ENCODE results near the gene MT1F. TPM values are rescaled to one million over a fixed set of nuclear protein-coding genes. Genes with fewer than 3 reads are reported as not detected.

MT1F gene
- total and polyA plus RNA-seq, 2 donors: 0.95 to 10.3 TPM

DNA sequence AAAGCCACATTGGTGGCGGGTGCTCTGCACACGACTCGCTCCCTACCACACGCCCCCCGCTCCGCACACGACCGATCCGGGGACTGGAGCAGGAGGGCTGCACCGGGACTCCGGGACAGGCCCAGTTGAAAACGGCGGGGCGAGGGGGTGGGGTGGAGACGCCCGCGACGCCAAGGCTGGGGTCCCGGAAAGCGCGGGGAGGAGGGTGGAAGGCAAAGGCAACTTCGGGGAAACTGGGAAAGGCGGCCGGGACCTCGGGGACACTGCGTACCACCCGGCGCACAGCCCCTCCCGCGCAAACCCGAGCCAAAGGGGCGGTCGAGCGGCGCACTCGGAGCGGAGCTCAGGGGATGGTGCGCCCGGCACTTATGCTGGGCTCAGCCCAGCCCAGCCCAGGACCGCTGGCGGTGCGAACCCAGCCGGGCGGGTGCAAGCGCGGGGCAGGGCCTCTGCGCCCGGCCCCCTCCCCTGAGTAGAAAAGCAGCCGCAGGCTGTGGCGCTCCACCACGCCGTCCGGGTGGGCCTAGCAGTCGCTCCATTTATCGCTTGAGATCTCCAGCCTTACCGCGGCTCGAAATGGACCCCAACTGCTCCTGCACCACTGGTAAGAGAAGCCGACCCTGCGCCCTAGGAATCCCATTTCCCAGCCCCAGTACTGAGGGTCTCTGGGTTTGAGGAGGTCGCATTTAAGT lies 25.5 kb upstream of the MT1F start, which contains the start of gene MT1M:
Gene MT1M, plus strand, starts transcription at position 504 of the 692 bp plus-strand sequence. Its CDS starts 73 bp downstream, at position 577.
- peak within 1 kb of the TSS; percentile 79 for H3K27ac ChIP-seq (ENCODE audit: low read depth)
- peak within 1 kb of the TSS; percentile 44 for H3K4me3 ChIP-seq (ENCODE audit: low read depth, low read length)
- no peak for DNase-seq (ENCODE audit: extremely low spot score)
- no peaks in the 10 kb centered on the region for H3K4me1 ChIP-seq (ENCODE audit: insufficient read depth)
- 3% methylated on average over 61 of the region's 61 CpGs for WGBS
- H3K36me3 ChIP-seq (ENCODE audit: insufficient read depth): no peaks in the 10 kb centered on the region

DNA sequence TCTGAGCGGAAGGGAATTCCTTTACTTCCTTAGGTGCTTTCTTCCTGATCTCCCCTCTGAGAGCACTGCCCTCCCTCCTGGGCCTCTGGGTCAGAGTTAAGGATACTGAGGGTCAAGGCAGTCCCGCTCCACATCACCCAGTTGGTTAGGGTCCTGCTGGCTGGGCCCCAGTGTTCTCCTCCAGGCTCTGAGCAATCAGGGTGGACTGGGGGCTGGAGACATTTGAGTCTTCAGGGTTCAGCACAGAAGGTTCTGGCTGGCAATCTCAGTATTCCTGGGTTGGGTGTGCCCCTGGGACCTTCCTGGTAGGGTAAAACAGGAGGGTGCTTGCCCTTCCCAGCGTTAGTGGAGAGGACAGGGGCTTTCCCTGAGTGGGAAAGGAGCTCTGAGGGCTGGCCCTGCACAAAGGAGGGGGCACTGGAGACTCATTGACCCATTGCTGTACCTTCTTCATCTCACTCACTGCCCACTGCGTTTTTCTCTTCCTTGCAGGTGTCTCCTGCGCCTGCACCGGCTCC lies 24.9 kb upstream of the MT1F start:
- Histone ChIP-seq H3K4me3 (ENCODE audit: low read depth, low read length) (peak overlapping the region; percentile 44), H3K36me3 (ENCODE audit: insufficient read depth) (no peaks in the 10 kb centered on the region), H3K4me1 (ENCODE audit: insufficient read depth) (no peaks in the 10 kb centered on the region), H3K27ac (ENCODE audit: low read depth) (peak overlapping the region; percentile 48)
- 54% methylated on average over 6 of the region's 6 CpGs for WGBS
- DNase-seq (ENCODE audit: extremely low spot score): no peak

DNA sequence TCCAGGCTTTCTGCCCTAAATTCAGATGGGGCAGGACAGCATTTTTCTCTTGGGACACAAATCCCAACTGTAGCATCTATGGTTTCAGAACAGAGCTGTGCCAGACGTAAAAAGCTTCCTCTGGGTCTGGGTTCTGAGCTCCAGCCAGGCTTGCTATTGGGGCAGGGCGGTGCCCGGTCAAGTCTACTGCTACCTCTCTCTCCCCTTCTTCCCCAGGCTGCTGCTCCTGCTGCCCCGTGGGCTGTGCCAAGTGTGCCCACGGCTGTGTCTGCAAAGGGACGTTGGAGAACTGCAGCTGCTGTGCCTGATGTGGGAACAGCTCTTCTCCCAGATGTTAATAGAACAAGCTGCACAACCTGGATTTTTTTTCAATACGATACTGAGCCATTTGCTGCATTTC lies 24.2 kb upstream of the MT1F start:
- WGBS: 63% methylated on average over 7 of the region's 7 CpGs
- Histone ChIP-seq H3K36me3 (ENCODE audit: insufficient read depth) (no peaks in the 10 kb centered on the region), H3K27ac (ENCODE audit: low read depth) (no peak overlapping the region), H3K4me1 (ENCODE audit: insufficient read depth) (no peaks in the 10 kb centered on the region), H3K4me3 (ENCODE audit: low read depth, low read length) (no peak overlapping the region)
- DNase-seq (ENCODE audit: extremely low spot score): no peak

DNA sequence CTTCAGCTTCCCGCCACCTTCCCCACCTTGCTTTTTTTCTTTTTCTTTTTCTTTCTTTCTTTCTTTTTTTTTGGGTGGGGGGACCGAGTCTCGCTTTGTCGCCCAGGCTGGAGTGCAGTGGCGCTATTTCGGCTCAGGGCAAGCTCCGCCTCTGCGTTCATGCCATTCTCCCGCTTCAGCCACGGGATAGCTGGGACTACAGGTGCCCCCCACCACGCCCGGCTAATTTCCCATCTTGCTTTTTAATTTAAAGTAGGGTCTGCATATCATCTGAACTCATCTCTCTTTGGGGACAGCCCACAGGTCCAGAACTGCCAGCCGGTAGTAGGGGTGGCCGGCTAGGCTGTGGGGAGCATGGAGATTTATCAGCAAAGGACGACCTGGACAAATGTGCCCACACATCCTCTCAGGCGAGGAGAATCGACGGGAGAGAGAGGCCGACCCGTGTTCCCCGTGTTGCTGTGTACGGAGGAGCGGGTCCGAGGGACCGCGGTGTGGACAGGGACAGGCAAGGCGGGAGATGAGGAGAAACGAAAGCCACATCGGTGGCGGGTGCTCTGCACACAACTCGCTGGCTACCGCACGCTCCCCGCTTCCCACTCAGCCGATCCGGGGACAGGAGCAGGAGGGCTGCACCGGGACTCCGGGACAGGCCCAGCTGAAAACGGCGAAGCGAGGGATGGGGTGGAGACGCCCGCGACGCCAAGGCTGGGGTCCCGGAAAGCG lies 22.9 kb upstream of the MT1F start:
- no peak overlapping the region for H3K27ac ChIP-seq (ENCODE audit: low read depth)

DNA sequence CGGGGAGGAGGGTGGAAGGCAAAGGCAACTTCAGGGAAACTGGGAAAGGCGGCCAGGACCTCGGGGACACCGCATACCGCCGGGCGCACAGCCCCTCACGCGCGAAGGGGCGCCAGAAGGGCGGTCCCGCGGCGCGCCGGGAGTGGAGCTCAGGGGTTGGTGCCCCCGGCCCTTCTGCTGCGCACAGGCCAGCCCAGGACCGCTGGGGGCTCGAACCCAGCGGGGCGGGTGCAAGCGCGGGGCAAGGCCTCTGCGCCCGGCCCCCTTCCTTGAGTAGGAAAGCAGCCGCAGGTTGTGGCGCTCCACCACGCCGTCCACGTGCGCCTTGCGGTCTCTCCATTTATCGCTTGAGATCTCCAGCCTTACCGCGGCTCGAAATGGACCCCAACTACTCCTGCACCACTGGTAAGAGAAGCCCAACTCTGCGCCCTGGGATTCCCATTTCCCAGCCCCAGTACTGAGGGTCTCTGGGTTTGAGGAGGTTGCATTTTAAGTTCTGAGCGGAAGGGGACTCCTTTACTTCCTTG lies 22.3 kb upstream of the MT1F start:
- no peaks in the 10 kb centered on the region for H3K36me3 ChIP-seq (ENCODE audit: insufficient read depth)
- no peak for DNase-seq (ENCODE audit: extremely low spot score)
- H3K4me3 ChIP-seq (ENCODE audit: low read depth, low read length): peak overlapping the region; percentile 3
- no peaks in the 10 kb centered on the region for H3K4me1 ChIP-seq (ENCODE audit: insufficient read depth)
- 23% methylated on average over 40 of the region's 40 CpGs for WGBS
- no peak overlapping the region for H3K27ac ChIP-seq (ENCODE audit: low read depth)

More for the DNA sequence above, 22.9 kb upstream of the MT1F start:
- H3K36me3 ChIP-seq (ENCODE audit: insufficient read depth): no peaks in the 10 kb centered on the region
- no peaks in the 10 kb centered on the region for H3K4me1 ChIP-seq (ENCODE audit: insufficient read depth)
- DNase-seq (ENCODE audit: extremely low spot score): no peak
- 36% methylated on average over 47 of the region's 47 CpGs for WGBS
- H3K4me3 ChIP-seq (ENCODE audit: low read depth, low read length): no peak overlapping the region

DNA sequence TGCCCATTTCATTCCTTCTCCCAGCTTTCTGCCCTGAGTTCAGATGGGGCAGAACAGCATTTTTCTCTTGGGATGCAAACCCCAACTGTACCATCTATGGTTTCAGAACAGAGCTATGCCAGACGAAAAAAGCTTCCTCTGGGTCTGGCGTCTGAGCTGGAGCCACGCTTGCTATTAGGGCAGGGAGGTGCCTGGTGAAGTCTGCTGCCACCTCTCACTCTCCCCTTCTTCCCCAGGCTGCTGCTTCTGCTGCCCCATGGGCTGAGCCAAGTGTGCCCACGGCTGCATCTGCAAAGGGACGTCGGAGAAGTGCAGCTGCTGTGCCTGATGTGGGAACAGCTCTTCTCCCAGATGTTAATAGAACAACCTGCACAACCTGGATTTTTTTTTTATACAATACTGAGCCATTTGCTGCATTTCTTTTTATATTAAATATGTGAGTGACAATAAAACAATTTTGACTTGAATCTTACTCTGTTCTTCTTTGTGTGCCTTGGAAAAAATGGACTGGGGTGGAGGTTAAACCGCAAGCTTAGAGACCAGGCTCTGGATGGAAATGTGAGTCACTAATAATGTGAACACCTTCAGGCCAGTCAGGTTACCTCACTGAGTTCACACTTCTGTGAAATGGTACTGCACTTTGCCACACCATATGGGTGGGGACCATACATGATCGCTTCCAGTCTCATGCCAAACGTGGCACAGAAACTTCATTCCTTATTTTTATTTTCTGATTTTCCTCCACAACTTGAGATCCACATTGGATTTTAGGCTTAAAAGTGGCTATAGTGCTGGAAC lies 20.9 kb upstream of the MT1F start:
- WGBS: 66% methylated on average over 9 of the region's 9 CpGs
- DNase-seq (ENCODE audit: extremely low spot score): no peak
- Histone ChIP-seq H3K27ac (ENCODE audit: low read depth) (no peak overlapping the region), H3K4me1 (ENCODE audit: insufficient read depth) (no peaks in the 10 kb centered on the region), H3K4me3 (ENCODE audit: low read depth, low read length) (no peak overlapping the region), H3K36me3 (ENCODE audit: insufficient read depth) (no peaks in the 10 kb centered on the region)

DNA sequence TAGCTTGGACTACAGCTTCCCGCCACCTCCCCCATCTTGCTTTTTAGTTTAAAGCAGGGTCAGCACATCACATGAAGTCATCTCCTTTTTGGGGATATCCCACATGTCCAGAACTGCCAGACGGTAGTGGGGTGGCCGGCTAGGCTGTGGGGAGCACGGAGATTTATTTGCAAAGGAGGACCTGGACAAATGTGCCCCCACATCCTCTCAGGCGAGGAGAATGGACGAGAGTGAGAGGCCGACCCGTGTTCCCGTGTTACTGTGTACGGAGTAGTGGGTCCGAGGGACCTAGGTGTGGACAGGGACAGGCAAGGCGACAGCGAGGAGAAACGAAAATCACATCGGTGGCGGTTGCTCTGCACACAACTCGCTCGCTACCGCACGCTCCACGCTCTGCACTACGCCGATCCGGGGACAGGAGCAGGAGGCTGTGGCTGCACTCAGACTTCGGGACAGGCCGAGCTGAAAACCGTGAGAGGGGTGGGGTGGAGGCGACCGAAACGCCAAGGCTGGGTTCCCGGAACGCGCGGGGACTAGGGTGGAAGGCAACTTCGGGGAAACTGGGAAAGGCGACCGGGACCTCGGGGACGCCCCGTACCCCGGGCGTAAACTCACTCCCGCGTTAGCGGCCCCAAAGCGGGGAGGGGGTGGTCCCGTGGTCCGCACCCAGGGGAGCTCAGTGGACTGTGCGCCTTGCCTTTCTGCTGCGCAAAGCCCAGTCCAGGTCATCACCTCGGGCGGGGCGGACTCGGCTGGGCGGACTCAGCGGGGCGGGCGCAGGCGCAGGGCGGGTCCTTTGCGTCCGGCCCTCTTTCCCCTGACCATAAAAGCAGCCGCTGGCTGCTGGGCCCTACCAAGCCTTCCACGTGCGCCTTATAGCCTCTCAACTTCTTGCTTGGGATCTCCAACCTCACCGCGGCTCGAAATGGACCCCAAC lies 19.7 kb upstream of the MT1F start, which contains the start of gene MT1A:
Gene MT1A, plus strand, starts transcription at position 853 of the 937 bp plus-strand sequence. Its CDS starts 73 bp downstream, at position 926.
- no peaks in the 10 kb centered on the region for H3K4me1 ChIP-seq (ENCODE audit: insufficient read depth)
- H3K27ac ChIP-seq (ENCODE audit: low read depth): peak within 1 kb of the TSS; percentile 73
- peak within 1 kb of the TSS; percentile 44 for H3K4me3 ChIP-seq (ENCODE audit: low read depth, low read length)
- DNase-seq (ENCODE audit: extremely low spot score): no peak
- no peaks in the 10 kb centered on the region for H3K36me3 ChIP-seq (ENCODE audit: insufficient read depth)
- 13% methylated on average over 68 of the region's 68 CpGs for WGBS

DNA sequence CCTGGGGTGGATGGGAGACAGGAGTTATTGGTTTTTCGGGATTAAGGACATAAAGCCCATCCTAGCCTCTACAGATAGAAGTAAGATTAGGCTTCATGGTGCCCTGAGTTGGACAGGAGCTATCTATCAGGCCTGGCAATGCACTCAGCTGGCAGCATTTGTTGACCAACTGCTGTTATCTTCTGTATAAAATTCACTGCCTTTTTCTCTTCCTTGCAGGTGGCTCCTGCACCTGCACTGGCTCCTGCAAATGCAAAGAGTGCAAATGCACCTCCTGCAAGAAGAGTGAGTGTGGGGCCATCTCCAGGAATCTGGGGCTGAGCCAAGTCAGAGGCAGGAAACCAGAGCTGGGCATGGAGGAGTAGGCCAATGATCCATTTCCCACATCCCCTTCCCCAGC lies 18.7 kb upstream of the MT1F start:
- H3K27ac ChIP-seq (ENCODE audit: low read depth): no peak overlapping the region
- no peak overlapping the region for H3K4me3 ChIP-seq (ENCODE audit: low read depth, low read length)
- 67% methylated on average over 1 of the region's 1 CpG for WGBS
- H3K36me3 ChIP-seq (ENCODE audit: insufficient read depth): no peaks in the 10 kb centered on the region
- no peaks in the 10 kb centered on the region for H3K4me1 ChIP-seq (ENCODE audit: insufficient read depth)
- no peak for DNase-seq (ENCODE audit: extremely low spot score)

DNA sequence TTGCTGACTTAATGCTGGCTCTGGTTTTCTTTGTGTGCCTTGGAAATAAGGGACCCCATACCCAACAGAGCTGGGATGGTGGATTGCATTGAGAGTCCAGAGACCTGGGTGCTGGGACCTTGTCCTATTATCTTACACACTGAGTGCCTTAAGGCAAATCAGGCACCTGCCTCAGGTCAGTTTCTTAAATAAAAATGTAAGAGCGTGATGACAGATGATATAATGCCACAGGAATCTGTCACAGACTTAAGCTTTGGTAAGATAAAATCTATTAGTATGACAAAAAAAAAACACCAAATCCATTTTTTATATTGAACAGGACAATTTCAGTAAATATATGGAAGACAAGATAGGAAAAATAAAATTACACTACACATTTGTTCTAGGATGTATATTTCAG lies 17.7 kb upstream of the MT1F start:
- Histone ChIP-seq H3K36me3 (ENCODE audit: insufficient read depth) (no peaks in the 10 kb centered on the region), H3K4me1 (ENCODE audit: insufficient read depth) (no peaks in the 10 kb centered on the region), H3K4me3 (ENCODE audit: low read depth, low read length) (no peak overlapping the region), H3K27ac (ENCODE audit: low read depth) (no peak overlapping the region)
- DNase-seq (ENCODE audit: extremely low spot score): no peak
- WGBS: 91% methylated on average over 1 of the region's 1 CpG

DNA sequence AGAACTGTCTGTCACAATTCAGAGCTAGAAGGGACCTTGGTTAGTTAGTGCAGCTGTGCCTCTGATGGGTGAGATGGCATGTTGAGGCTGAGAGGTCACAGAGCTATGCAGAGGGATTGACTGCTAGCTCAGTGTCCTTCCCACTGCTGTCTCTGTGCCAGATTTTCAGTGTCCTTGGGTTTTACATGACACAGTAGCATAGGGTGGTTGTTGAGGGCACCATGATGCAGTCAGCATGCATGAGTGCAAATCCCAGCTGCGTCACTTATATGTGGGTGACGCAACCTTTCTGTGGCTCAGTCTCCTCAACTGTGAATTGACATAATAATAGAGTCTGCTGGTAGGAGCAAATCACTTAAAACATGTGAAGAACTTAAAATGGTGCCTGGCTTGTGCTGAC lies 16.6 kb upstream of the MT1F start:
- no peak for DNase-seq (ENCODE audit: extremely low spot score)
- H3K36me3 ChIP-seq (ENCODE audit: insufficient read depth): no peaks in the 10 kb centered on the region
- H3K4me3 ChIP-seq (ENCODE audit: low read depth, low read length): no peak overlapping the region
- no peaks in the 10 kb centered on the region for H3K4me1 ChIP-seq (ENCODE audit: insufficient read depth)
- 92% methylated on average over 2 of the region's 2 CpGs for WGBS
- no peak overlapping the region for H3K27ac ChIP-seq (ENCODE audit: low read depth)

DNA sequence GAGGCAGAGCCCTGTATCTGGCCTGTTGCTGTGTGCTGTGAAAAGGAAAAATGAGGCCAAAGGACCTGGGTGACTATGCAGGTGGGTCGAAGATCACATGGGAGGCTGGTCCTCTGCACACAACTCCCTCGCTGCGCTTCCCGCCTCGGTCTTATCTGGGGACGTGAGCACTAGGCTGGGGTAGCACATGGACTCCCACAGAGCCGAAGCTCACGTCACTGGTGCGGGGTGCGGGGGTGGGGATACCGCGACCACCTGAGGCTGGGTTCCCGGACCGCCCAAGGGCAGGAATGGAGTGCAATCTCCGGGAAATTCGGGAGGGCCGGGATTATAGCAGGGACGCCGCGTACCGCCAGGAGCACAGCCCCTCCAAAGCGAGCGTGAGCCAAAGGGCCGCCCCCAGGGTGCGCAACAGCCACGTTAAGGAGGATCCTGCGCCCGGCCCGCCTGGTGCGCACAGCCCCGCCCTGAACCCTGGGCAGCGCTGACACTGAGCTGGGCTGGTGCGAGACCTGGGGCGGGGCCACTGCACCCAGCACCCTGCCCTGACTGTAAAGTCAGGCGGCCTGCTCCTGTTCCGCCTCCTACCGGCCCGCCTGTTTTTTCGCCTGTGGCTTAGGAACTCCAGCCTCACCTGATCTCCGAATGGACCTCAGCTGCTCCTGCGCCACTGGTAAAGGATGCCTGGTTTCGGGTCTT lies 14.5 kb upstream of the MT1F start:
- peak overlapping the region; percentile 29 for H3K4me3 ChIP-seq (ENCODE audit: low read depth, low read length)
- DNase-seq (ENCODE audit: extremely low spot score): no peak
- no peak overlapping the region for H3K27ac ChIP-seq (ENCODE audit: low read depth)

DNA sequence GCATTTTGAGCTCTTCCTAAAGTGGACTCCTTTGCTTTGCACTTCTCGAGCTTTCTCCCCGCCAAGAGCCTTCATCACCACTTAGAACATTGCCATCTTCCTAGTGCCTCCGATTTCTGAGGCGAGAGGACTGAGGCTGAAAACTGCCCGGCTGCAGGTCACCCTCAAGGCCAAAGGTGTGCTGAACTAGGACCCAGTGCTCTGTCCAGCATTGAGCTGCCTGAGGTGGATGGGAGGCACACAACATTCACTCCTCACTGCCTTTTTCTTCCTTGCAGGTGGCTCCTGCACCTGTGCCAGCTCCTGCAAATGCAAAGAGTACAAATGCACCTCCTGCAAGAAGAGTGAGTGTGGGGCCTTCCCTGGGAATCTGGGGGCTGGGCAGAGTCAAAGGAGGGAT lies 13.9 kb upstream of the MT1F start:
- no peak overlapping the region for H3K27ac ChIP-seq (ENCODE audit: low read depth)
- DNase-seq (ENCODE audit: extremely low spot score): no peak
- no peak overlapping the region for H3K4me3 ChIP-seq (ENCODE audit: low read depth, low read length)

More for the DNA sequence above, 14.5 kb upstream of the MT1F start:
- WGBS: 7% methylated on average over 42 of the region's 42 CpGs
- no peaks in the 10 kb centered on the region for H3K4me1 ChIP-seq (ENCODE audit: insufficient read depth)
- no peaks in the 10 kb centered on the region for H3K36me3 ChIP-seq (ENCODE audit: insufficient read depth)

More for the DNA sequence above, 13.9 kb upstream of the MT1F start:
- H3K36me3 ChIP-seq (ENCODE audit: insufficient read depth): no peaks in the 10 kb centered on the region
- no peaks in the 10 kb centered on the region for H3K4me1 ChIP-seq (ENCODE audit: insufficient read depth)
- 46% methylated on average over 5 of the region's 5 CpGs for WGBS
